B cell (primary cell): Measurements from ENCODE around the gene FAM3A. TPM values are rescaled to one million over a fixed set of nuclear protein-coding genes. Genes with fewer than 3 reads are reported as not detected.
A peak's percentile ranks its signal among the peaks of the same experiment; 100 is the strongest.

Source experiments
- ATAC-seq: fragments of 200-7000 bp; cut with Tn5 transposase; one replicate; pipeline ENCODE4 v1.10.0; 2021; ENCODE audit warnings: low read depth, mild to moderate bottlenecking, moderate number of reproducible peaks, moderate library complexity
- CTCF ChIA-PET: fragments of 350-600 bp; sonication (Branson Sonifier 250); formaldehyde crosslinking; loops from one replicate; lab custom pipeline; 2021; ENCODE audit warnings: antibody characterized with exemption, inconsistent platforms; lab: Charles Lee
- POLR2A ChIA-PET: fragments of 350-600 bp; sonication (Branson Sonifier 250); formaldehyde crosslinking; loops from one replicate; lab custom pipeline; 2021; ENCODE audit warnings: antibody characterized with exemption; lab: Charles Lee
- DNase-seq: peaks from one replicate; pipeline ENCODE4 v3.0.0; 2013
- H2AFZ ChIP-seq: 2 replicates; pipeline ENCODE4 v1.6.1; 2012; ENCODE audit warnings: mild to moderate bottlenecking, low read depth, low read length; ENCODE audit not compliant: insufficient read depth, poor library complexity, severe bottlenecking
- H3K27ac ChIP-seq, 2 donors: 1 replicate in 1 of 2; 2 replicates in 1 of 2; pipeline ENCODE4 v1.5.1; 2012 to 2013; ENCODE audit warnings: low read length in 2 of 2, mild to moderate bottlenecking in 2 of 2, moderate library complexity in 1 of 2
- H3K27me3 ChIP-seq, 4 experiments: fragments of 200-600 bp in 1 of 4; sonication (generic) in 1 of 4; replicated peaks in 1 of 4; 1 replicate in 2 of 4; 2 replicates in 2 of 4; pipeline versions ENCODE4 v1.6.1 to v1.7.0; 2013 to 2016; ENCODE audit warnings: low read length in 3 of 4, mild to moderate bottlenecking in 2 of 4, mixed read lengths in 1 of 4, moderate library complexity in 1 of 4; ENCODE audit not compliant: insufficient read depth in 4 of 4, control insufficient read depth in 3 of 4; ENCODE audit errors: control extremely low read depth in 1 of 4
- H3K36me3 ChIP-seq, 2 experiments: replicated peaks in 1 of 2; 1 replicate in 1 of 2; 2 replicates in 1 of 2; pipeline versions ENCODE4 v1.6.1 to v1.7.1; 2013; ENCODE audit warnings: low read length in 1 of 2; ENCODE audit not compliant: insufficient read depth in 2 of 2, control insufficient read depth in 1 of 2; ENCODE audit errors: control extremely low read depth in 1 of 2, extremely low read depth in 1 of 2
- H3K4me1 ChIP-seq, 2 donors: fragments of 200-600 bp in 1 of 2; sonication (generic) in 1 of 2; 1 replicate in 1 of 2; 2 replicates in 1 of 2; pipeline versions ENCODE4 v1.5.1 to v1.6.1; 2013 to 2017; ENCODE audit warnings: low read length in 2 of 2; ENCODE audit not compliant: control insufficient read depth in 2 of 2, insufficient read depth in 2 of 2
- H3K4me2 ChIP-seq: replicated peaks from 2 replicates; pipeline ENCODE3; 2012; ENCODE audit warnings: mild to moderate bottlenecking, low read depth, low read length; ENCODE audit not compliant: poor library complexity, severe bottlenecking
- H3K4me3 ChIP-seq, 5 experiments: fragments of 200-600 bp in 1 of 5; sonication (generic) in 1 of 5; 1 replicate in 3 of 5; 2 replicates in 2 of 5; pipeline versions ENCODE4 v1.5.1 to v1.7.0; 2011 to 2016; ENCODE audit warnings: low read length in 4 of 5, mild to moderate bottlenecking in 4 of 5, low read depth in 2 of 5, control low read depth in 1 of 5, moderate library complexity in 1 of 5; ENCODE audit not compliant: insufficient read depth in 1 of 5; ENCODE audit errors: control extremely low read depth in 1 of 5, extremely low read depth in 1 of 5
- H3K79me2 ChIP-seq: fragments of 200-600 bp; sonication (generic); one replicate; pipeline ENCODE4 v1.6.0; 2016; ENCODE audit warnings: low read length; ENCODE audit not compliant: control insufficient read depth, insufficient read depth
- H3K9ac ChIP-seq: fragments of 200-600 bp; sonication (generic); 2 replicates; pipeline ENCODE4 v1.6.1; 2017; ENCODE audit warnings: mild to moderate bottlenecking, low read length, moderate library complexity
- H3K9me3 ChIP-seq, 3 donors: one replicate each; pipeline versions ENCODE4 v1.6.1 to v1.7.1; 2013; ENCODE audit warnings: low read length in 2 of 3; ENCODE audit not compliant: control insufficient read depth in 2 of 3, insufficient read depth in 1 of 3; ENCODE audit errors: control extremely low read depth in 1 of 3
- H4K20me1 ChIP-seq: 2 replicates; pipeline ENCODE4 v1.6.0; 2012; ENCODE audit warnings: mild to moderate bottlenecking, low read length; ENCODE audit not compliant: insufficient read depth, control insufficient read depth, poor library complexity, severe bottlenecking
- H3K27ac Mint-ChIP-seq: one replicate; pipeline ENCODE4 v1.8.0; 2021; ENCODE audit warnings: mixed read lengths
- H3K27me3 Mint-ChIP-seq: one replicate; pipeline ENCODE4 v1.8.0; 2021; ENCODE audit warnings: mixed read lengths
- H3K4me1 Mint-ChIP-seq: one replicate; pipeline ENCODE4 v1.8.0; 2021; ENCODE audit warnings: mixed read lengths
- H3K4me3 Mint-ChIP-seq: one replicate; pipeline ENCODE4 v1.8.0; 2021; ENCODE audit warnings: mixed read lengths
- H3K9me3 Mint-ChIP-seq: one replicate; pipeline ENCODE4 v1.8.0; 2022; ENCODE audit warnings: mixed read lengths; ENCODE audit not compliant: insufficient read depth
- EZH2 ChIP-seq: IDR thresholded peaks from 2 replicates; pipeline ENCODE4 v1.6.1; 2012; ENCODE audit warnings: borderline replicate concordance, low read depth, mild to moderate bottlenecking, moderate library complexity, low read length; ENCODE audit not compliant: insufficient read depth, poor library complexity, severe bottlenecking
- WGBS: methylation state at CpG from one replicate; pipeline ENCODE4 v1.1.5; 2013; ENCODE audit warnings: missing lambda C conversion rate; ENCODE audit not compliant: insufficient coverage; 5-methylcytosine and 5-hydroxymethylcytosine counted together
- intact Hi-C: fragments of 100-400 bp; cut with micrococcal nuclease; formaldehyde crosslinking; loops from one replicate; pipeline ENCODE4 v1.10.0; 2022
- polyA plus RNA-seq: library from polyadenylated mRNA; depleted of rRNA; stranded (reverse); fragments of >200 nt; gene quantifications from 2 replicates; pipeline ENCODE4 v1.2.3, GENCODE V29; 2012
- total RNA-seq, 2 donors: library from RNA; stranded (reverse); fragments of 120-200 nt in 1 of 2; gene quantifications; 1 replicate in 1 of 2; 2 replicates in 1 of 2; pipeline versions ENCODE4 v1.2.3 to v1.2.4, GENCODE V29; 2013 to 2022
- TF ChIP-seq, protein P1 (sequence below): fragments of 200-600 bp; IDR thresholded peaks from one replicate; pipeline ENCODE4 v1.8.0; 2022; ENCODE audit warnings: antibody characterized with exemption, mild to moderate bottlenecking

The FAM3A gene
- total and polyA plus RNA-seq, 2 donors (not counting 1 experiment from before 2014, with no cell fraction given) = 39.6 to 59.4 TPM

DNA sequence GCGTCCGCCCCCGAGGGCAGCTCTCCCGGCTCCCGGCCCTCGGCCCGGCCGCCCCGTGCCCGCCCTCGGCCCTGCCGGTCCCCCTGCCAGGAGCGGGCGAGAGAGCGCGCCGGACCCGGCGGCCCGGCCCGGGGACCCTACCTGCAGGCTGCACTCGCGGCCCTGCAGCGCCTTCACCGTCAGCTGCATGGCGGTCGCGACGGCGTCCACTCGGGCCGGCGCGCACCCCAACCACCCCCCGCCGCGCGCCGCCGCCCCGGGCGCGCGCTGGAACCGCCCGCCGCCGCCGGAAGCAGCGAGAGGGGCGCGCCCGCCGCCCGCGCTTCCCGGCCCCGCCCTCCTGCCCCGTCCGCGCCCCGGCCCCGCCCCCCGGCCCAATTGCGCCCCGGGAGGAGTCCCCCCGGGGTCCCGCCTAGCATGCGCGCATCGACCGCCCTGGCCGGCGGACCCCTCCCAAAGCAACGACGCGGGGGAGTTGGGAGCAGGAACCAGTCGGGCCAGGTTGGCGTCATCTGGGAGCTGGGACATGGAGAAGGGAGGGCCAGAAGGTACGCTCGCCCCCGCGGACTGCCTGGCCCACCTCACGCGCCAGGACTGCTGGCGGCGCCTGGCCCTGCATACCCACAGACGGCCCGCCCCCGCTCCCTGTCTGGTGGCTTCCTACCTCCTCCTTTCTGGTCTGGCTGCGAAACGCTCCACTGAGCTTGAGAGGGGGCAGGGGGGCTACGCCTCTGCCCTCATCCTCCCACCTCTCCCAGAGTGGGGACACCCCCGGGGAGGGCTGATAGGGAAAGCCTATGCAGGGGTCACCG, 29.4 kb downstream of the FAM3A start, which contains the start of gene UBL4A:
TSS of gene UBL4A (minus strand) at position 220 of the 812 bp plus-strand sequence. CDS start at position 189, 31 bp downstream.
- H3K79me2 ChIP-seq = peaks cover 20% of the 10 kb centered on the region
- peak within 1 kb of the TSS; percentile 68 for H3K9ac ChIP-seq
- Mint-ChIP-seq H3K27ac (peak within 1 kb of the TSS; percentile 75), H3K4me3 (peak within 1 kb of the TSS; percentile 82), H3K4me1 (peaks cover 25% of the 10 kb centered on the region), H3K9me3 (no peaks in the 10 kb centered on the region), H3K27me3 (no peaks in the 10 kb centered on the region)
- intact Hi-C loops = no loop called here
- TF ChIP-seq, protein P1, sequence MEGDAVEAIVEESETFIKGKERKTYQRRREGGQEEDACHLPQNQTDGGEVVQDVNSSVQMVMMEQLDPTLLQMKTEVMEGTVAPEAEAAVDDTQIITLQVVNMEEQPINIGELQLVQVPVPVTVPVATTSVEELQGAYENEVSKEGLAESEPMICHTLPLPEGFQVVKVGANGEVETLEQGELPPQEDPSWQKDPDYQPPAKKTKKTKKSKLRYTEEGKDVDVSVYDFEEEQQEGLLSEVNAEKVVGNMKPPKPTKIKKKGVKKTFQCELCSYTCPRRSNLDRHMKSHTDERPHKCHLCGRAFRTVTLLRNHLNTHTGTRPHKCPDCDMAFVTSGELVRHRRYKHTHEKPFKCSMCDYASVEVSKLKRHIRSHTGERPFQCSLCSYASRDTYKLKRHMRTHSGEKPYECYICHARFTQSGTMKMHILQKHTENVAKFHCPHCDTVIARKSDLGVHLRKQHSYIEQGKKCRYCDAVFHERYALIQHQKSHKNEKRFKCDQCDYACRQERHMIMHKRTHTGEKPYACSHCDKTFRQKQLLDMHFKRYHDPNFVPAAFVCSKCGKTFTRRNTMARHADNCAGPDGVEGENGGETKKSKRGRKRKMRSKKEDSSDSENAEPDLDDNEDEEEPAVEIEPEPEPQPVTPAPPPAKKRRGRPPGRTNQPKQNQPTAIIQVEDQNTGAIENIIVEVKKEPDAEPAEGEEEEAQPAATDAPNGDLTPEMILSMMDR = no peak
- TF ChIP-seq EZH2 = no peak
- peak within 1 kb of the TSS in 4 of 5 experiments; percentile 47 to 67 (median 60) for H3K4me3 ChIP-seq
- peaks cover 5 to 42% of the 10 kb centered on the region in 2 donors for H3K4me1 ChIP-seq
- no peaks in the 10 kb centered on the region for H4K20me1 ChIP-seq
- peak within 1 kb of the TSS; percentile 50 to 72 for H3K27ac ChIP-seq
- H3K27me3 ChIP-seq = no peaks in the 10 kb centered on the region
- under 1% methylated on average over 42 of the region's 95 CpGs for WGBS
- DNase-seq = peak; percentile 77
- H2AFZ ChIP-seq = peak within 1 kb of the TSS; percentile 56
- CTCF ChIA-PET = interaction anchor here (1.6 to 2.7 kb wide), 3 partner anchors 41 to 113 kb away, joined by 4 to 12 read pairs (median 5); partner anchors contain the start of gene ATP6AP1
- peaks cover 0 to 13% of the 10 kb centered on the region in 2 experiments for H3K36me3 ChIP-seq
- H3K9me3 ChIP-seq = no peaks in the 10 kb centered on the region
- POLR2A ChIA-PET = interaction anchor here (0.6 to 1.6 kb wide), 7 partner anchors 28 to 88 kb away, joined by 3 to 10 read pairs (median 4); partner anchors contain the start of genes FAM3A and RPL10
- ATAC-seq = peak; percentile 37
- peak within 1 kb of the TSS; percentile 82 for H3K4me2 ChIP-seq

DNA sequence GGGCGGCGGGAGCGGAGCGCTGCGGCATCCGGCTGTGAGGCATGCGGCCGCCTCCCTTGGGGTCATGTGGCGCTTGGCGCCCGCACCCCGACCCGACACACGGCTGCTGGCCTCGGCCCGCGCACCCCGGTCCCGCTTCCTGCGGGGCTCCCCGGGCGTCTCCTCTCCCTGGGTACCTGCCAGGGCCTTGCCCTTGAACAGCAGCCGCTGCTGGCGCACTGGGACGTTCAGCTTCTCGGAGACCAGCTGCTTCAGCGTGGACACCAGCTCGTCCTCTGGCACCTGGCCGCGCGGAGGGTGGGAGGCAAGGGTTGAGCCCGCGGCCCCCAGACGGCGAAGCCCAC, 30.0 kb downstream of the FAM3A start:
- Mint-ChIP-seq H3K4me3 (no peak overlapping the region), H3K9me3 (no peaks in the 10 kb centered on the region), H3K27me3 (no peaks in the 10 kb centered on the region), H3K27ac (no peak overlapping the region), H3K4me1 (peaks cover 26% of the 10 kb centered on the region)
- Histone ChIP-seq H3K79me2 (peaks cover 20% of the 10 kb centered on the region), H4K20me1 (no peaks in the 10 kb centered on the region), H3K36me3 (peaks cover 0 to 13% of the 10 kb centered on the region in 2 experiments), H3K9ac (peak overlapping the region; percentile 68), H3K4me1 (peaks cover 5 to 37% of the 10 kb centered on the region in 2 donors), H3K4me3 (peak overlapping the region in 4 of 5 experiments; percentile 47 to 67 (median 60)), H3K27ac (peak overlapping the region in 1 of 2 donors; percentile 55), H3K4me2 (peak overlapping the region; percentile 82), H2AFZ (peak overlapping the region; percentile 38), H3K9me3 (no peaks in the 10 kb centered on the region), H3K27me3 (no peaks in the 10 kb centered on the region)
- ChIA-PET CTCF (interaction anchor here (1.9 to 2.7 kb wide), 2 partner anchors 41 to 57 kb away, joined by 4 to 12 read pairs; partner anchors contain the start of gene ATP6AP1), POLR2A (interaction anchor here (0.6 to 1.4 kb wide), 3 partner anchors 30 to 80 kb away, joined by 4 to 6 read pairs (median 5); partner anchors contain the start of gene FAM3A)
- TF ChIP-seq, protein P1 = no peak
- no peak for TF ChIP-seq EZH2
- DNase-seq (peak; percentile 51), ATAC-seq (no peak)
- intact Hi-C loops = no loop called here
- 0% methylated on average over 35 of the region's 35 CpGs for WGBS
